ENCODE results near the gene CTSS.

GRCh38 chr1:150696995-150697927, 68.3 kb downstream of the CTSS start, which contains the start of gene GOLPH3L:
- TF ChIP-seq EZH2 (IDR thresholded peaks at IDR 0.05; ENCODE audit: borderline replicate concordance) (no peak), CTCF (IDR thresholded peaks at IDR 0.05; ENCODE audit: poor library complexity) (no peak)

Data from hepatocyte (in vitro differentiated cells).